Activated CD4-positive, alpha-beta T cell treated with anti-CD3 and anti-CD28 coated beads, Interleukin-2, amount 10 ng/mL, durations not matched to agents 7 days and 5 days (primary cell): ENCODE measurements around the gene SERPINB8. TPM values are rescaled to one million over a fixed set of nuclear protein-coding genes. Genes with fewer than 3 reads are reported as not detected.

Experiments used
- CTCF ChIA-PET: fragments of 350-600 bp; sonication (Branson Sonifier 250); formaldehyde crosslinking; loops from one replicate; lab custom pipeline; 2021; ENCODE audit warnings: antibody characterized with exemption; lab: Charles Lee
- POLR2A ChIA-PET: fragments of 350-600 bp; sonication (Branson Sonifier 250); formaldehyde crosslinking; loops from one replicate; lab custom pipeline; 2021; ENCODE audit warnings: antibody characterized with exemption; lab: Charles Lee
- DNase-seq: peaks from one replicate; pipeline ENCODE4 v3.0.0-alpha.2; 2020
- H3K27ac Mint-ChIP-seq: one replicate; pipeline ENCODE4 v1.8.0; 2021; ENCODE audit warnings: mild to moderate bottlenecking, moderate library complexity, mixed read lengths
- H3K27me3 Mint-ChIP-seq: one replicate; pipeline ENCODE4 v1.8.0; 2021; ENCODE audit warnings: mixed read lengths
- H3K36me3 Mint-ChIP-seq: one replicate; pipeline ENCODE4 v1.8.0; 2021; ENCODE audit warnings: low read depth, mixed read lengths
- H3K4me1 Mint-ChIP-seq: one replicate; pipeline ENCODE4 v1.8.0; 2021; ENCODE audit warnings: mixed read lengths
- H3K4me3 Mint-ChIP-seq: one replicate; pipeline ENCODE4 v1.8.0; 2021; ENCODE audit warnings: mild to moderate bottlenecking, moderate library complexity, mixed read lengths
- H3K9me3 Mint-ChIP-seq: one replicate; pipeline ENCODE4 v1.8.0; 2021; ENCODE audit warnings: mixed read lengths
- total RNA-seq, 2 experiments: library from RNA; stranded (reverse); gene quantifications; one replicate each; pipeline ENCODE4 v1.2.3, GENCODE V29; 2021

The SERPINB8 gene
- total RNA-seq, 2 experiments from 2014 or later: 5.3 to 6.1 TPM

DNA sequence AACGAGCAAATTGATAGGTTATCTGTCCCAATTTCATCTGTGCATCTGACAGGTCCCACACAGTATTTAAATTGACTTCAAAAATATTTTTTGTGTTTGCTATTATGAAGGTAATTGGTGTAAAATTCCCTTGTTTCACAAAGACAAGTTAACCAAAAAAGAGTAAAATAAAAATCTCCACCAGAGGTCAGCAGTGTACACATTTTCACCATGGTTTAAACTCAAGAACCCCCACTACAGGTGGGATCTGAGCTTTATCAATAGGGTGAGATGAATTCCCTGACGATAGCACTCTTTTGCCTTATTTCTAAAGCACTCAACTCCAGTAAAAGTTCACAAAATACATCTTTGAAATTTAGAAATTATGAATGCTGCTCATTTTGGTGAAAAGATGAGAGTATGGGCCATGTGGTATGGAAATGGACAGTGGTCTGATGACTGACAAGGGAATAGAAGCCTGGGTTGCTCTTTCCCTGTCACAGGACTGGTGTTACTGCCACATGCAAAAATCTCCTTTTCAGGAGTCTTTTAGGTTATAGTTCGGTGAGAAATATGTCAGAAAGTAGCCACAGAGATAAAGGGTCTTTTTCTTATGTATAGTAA is 68.0 kb downstream of the SERPINB8 start:
- Mint-ChIP-seq H3K4me3 (no peak overlapping the region), H3K9me3 (no peaks in the 10 kb centered on the region), H3K36me3 (no peaks in the 10 kb centered on the region), H3K4me1 (no peaks in the 10 kb centered on the region), H3K27me3 (peaks cover 3% of the 10 kb centered on the region), H3K27ac (no peak overlapping the region)
- DNase-seq: no peak
- CTCF ChIA-PET: no interaction called here
- POLR2A ChIA-PET: no interaction called here

Other genes starting within 250 kb of the SERPINB8 start
- not detected for gene SERPINB7, start 194.7 kb upstream of the SERPINB8 start, total RNA-seq
- gene SERPINB2, start 82.4 kb upstream of the SERPINB8 start, total RNA-seq: not detected
- not detected for gene SERPINB10, start 62.1 kb upstream of the SERPINB8 start, total RNA-seq
- 1 to 10 TPM in 1 of 2 experiments, under 1 TPM in 1; 0.94 to 1.0 TPM for gene HMSD, start 20.8 kb upstream of the SERPINB8 start, total RNA-seq
- not detected for gene LINC00305, start 179.0 kb downstream of the SERPINB8 start, total RNA-seq